HepG2 (cell line): ENCODE data around the gene KCTD15. TPM values are rescaled to one million over a fixed set of nuclear protein-coding genes. Genes with fewer than 3 reads are reported as not detected.

Experiments used
- ATAC-seq: fragments of 200-7000 bp; cut with Tn5 transposase; 3 replicates; pipeline ENCODE4 v1.9.1; 2020; ENCODE audit warnings: mild to moderate bottlenecking, moderate library complexity
- BruUV-seq: library from RNA; stranded (reverse); fragments of 400-500 nt; replicated peaks from 2 replicates; lab custom pipeline; 2021; lab: Mats Ljungman, UMichigan
- CTCF ChIA-PET: fragments of 300-600 bp; formaldehyde crosslinking; extraction: SDS; loops from one replicate; lab custom pipeline; 2021; ENCODE audit warnings: low total read pairs, inconsistent platforms, low intra/inter-chr PET ratio; lab: Yijun Ruan, JAX
- POLR2A ChIA-PET: fragments of 350-600 bp; sonication (Branson Sonifier 250); formaldehyde crosslinking; loops from one replicate; lab custom pipeline; 2020; ENCODE audit warnings: antibody characterized with exemption, inconsistent platforms; lab: Yijun Ruan, JAX
- DNase-seq: peaks from one replicate; pipeline ENCODE4 v3.0.0-alpha.2; 2015; ENCODE audit warnings: low spot score
- FAIRE-seq: peaks from 3 replicates; lab custom pipeline; 2011; peaks lifted over from hg19 to GRCh38; lab: Jason Lieb, UNC
- H2AFZ ChIP-seq: one replicate; pipeline ENCODE4 v1.6.1; 2011; ENCODE audit warnings: low read length, inconsistent platforms
- H3K27ac ChIP-seq: fragments of 300-600 bp; 3 replicates; pipeline ENCODE4 v1.8.0; 2011; ENCODE audit warnings: mixed run types, mild to moderate bottlenecking, mixed read lengths, low read length, inconsistent platforms; ENCODE audit not compliant: insufficient read depth; ENCODE audit errors: extremely low read length
- H3K27me3 ChIP-seq, 2 experiments: fragments of 200-600 bp in 1 of 2; 2 replicates in 1 of 2; 3 replicates in 1 of 2; pipeline versions ENCODE4 v1.6.0 to v1.8.0; 2011; ENCODE audit warnings: low read length in 2 of 2, mild to moderate bottlenecking in 2 of 2, moderate library complexity in 2 of 2, inconsistent platforms in 1 of 2; ENCODE audit not compliant: insufficient read depth in 2 of 2, control insufficient read depth in 1 of 2
- H3K36me3 ChIP-seq, 2 experiments: fragments of 200-600 bp in 1 of 2; replicated peaks in 1 of 2; 2 replicates in 1 of 2; 3 replicates in 1 of 2; pipeline versions ENCODE4 v1.5.1 to v1.8.0; 2011; ENCODE audit warnings: low read length in 2 of 2, inconsistent platforms in 1 of 2; ENCODE audit not compliant: insufficient read depth in 2 of 2, control insufficient read depth in 1 of 2
- H3K4me1 ChIP-seq: 2 replicates; pipeline ENCODE4 v1.5.1; 2012; ENCODE audit warnings: low read length, inconsistent platforms; ENCODE audit not compliant: insufficient read depth
- H3K4me2 ChIP-seq: 2 replicates; pipeline ENCODE4 v1.6.0; 2011; ENCODE audit warnings: low read depth, low read length, inconsistent platforms
- H3K4me3 ChIP-seq, 3 experiments: fragments of 200-600 bp in 1 of 3; sonication (generic), shearing (Covaris generic) in 1 of 3; replicated peaks in 1 of 3; 2 replicates each; pipeline ENCODE4 v1.5.1; 2011 to 2016; ENCODE audit warnings: low read length in 3 of 3, inconsistent platforms in 2 of 3, low read depth in 2 of 3, mild to moderate bottlenecking in 2 of 3, control low read depth in 1 of 3, mixed read lengths in 1 of 3; ENCODE audit not compliant: insufficient read depth in 1 of 3
- H3K79me2 ChIP-seq: one replicate; pipeline ENCODE4 v1.6.1; 2011; ENCODE audit warnings: low read length, inconsistent platforms; ENCODE audit not compliant: insufficient read depth
- H3K9ac ChIP-seq: 2 replicates; pipeline ENCODE4 v1.6.0; 2011; ENCODE audit warnings: mild to moderate bottlenecking, low read depth, low read length, inconsistent platforms; ENCODE audit not compliant: insufficient read depth
- H3K9me3 ChIP-seq: 2 replicates; pipeline ENCODE4 v1.5.1; 2012; ENCODE audit warnings: mild to moderate bottlenecking, low read length
- H4K20me1 ChIP-seq: 2 replicates; pipeline ENCODE4 v1.6.0; 2011; ENCODE audit warnings: inconsistent platforms, mild to moderate bottlenecking, low read length, moderate library complexity; ENCODE audit not compliant: insufficient read depth
- ASH2L ChIP-seq: fragments of 300-600, 200-600 bp; sonication (generic); IDR thresholded peaks from 2 replicates; pipeline ENCODE4 v1.7.0; 2017; ENCODE audit warnings: low read depth, mild to moderate bottlenecking, moderate library complexity, mixed read lengths, low read length; ENCODE audit not compliant: insufficient read length
- BHLHE40 ChIP-seq: IDR thresholded peaks from 2 replicates; pipeline ENCODE4 v1.6.1; 2011; ENCODE audit warnings: low read length, improper control_type of control experiment
- HNRNPH1 ChIP-seq: fragments of 200-400 bp; formaldehyde crosslinking; optimal IDR thresholded peaks from 2 replicates; pipeline ENCODE3; 2017; ENCODE audit warnings: mild to moderate bottlenecking, low read depth, low read length
- XRCC5 ChIP-seq: fragments of 200-400 bp; formaldehyde crosslinking; optimal IDR thresholded peaks from 2 replicates; pipeline ENCODE3; 2017; ENCODE audit warnings: mild to moderate bottlenecking, low read length
- ZMYM2 ChIP-seq: sonication (generic); formaldehyde crosslinking; IDR thresholded peaks from 2 replicates; pipeline ENCODE4 v1.8.0; 2022; ENCODE audit warnings: mild to moderate bottlenecking, missing genetic modification reagents
- ZNF138 ChIP-seq: sonication (generic); formaldehyde crosslinking; IDR thresholded peaks from 2 replicates; pipeline ENCODE4 v1.5.0; 2020; ENCODE audit warnings: mild to moderate bottlenecking, low read depth, missing genetic modification reagents
- ZNF552 ChIP-seq: sonication (generic); formaldehyde crosslinking; IDR thresholded peaks from 2 replicates; pipeline ENCODE4 v1.9.0; 2022; ENCODE audit warnings: missing genetic modification reagents, mild to moderate bottlenecking, borderline replicate concordance
- ZNF768 ChIP-seq: sonication (generic); formaldehyde crosslinking; IDR thresholded peaks from 2 replicates; pipeline ENCODE4 v1.4.0; 2020; ENCODE audit warnings: missing genetic modification reagents
- WGBS: methylation state at CpG from one replicate; pipeline ENCODE4 v1.1.6; 2017; ENCODE audit warnings: low lambda C conversion rate; 5-methylcytosine and 5-hydroxymethylcytosine counted together
- in situ Hi-C: cut with HindIII; loops from 2 replicates; pipeline ENCODE4 v1.10.0; 2017; ENCODE audit warnings: low pct_unique_long_range_greater_than_20kb; ENCODE audit not compliant: extremely low pct_ligation_motif_present
- intact Hi-C: fragments of 100-400 bp; cut with micrococcal nuclease; formaldehyde crosslinking; loops from one replicate; pipeline ENCODE4 v1.10.0; 2022; ENCODE audit not compliant: unreplicated experiment
- polyA plus RNA-seq, 8 experiments: library from polyadenylated mRNA; depleted of rRNA in 3 of 8; stranded (reverse) in 7 of 8; unstranded in 1 of 8; fragments of >200 nt; fragmentation: Illumina TruSeq in 4 of 8; extraction: Trizol in 4 of 8; gene quantifications; 2 replicates each; pipeline versions ENCODE4 v1.2.1 to v1.2.3, GENCODE V29; 2011 to 2016; ENCODE audit warnings: low read depth in 4 of 8, missing spikeins in 1 of 8, mixed read lengths in 1 of 8; ENCODE audit not compliant: insufficient read depth in 1 of 8
- total RNA-seq, 5 experiments: library from RNA; depleted of rRNA; stranded (reverse); fragments of >200 nt; fragmentation: Illumina TruSeq; extraction: Trizol; gene quantifications; 2 replicates each; pipeline ENCODE4 v1.2.3, GENCODE V29; 2016; ENCODE audit warnings: low read depth in 1 of 5
- TF ChIP-seq, protein P1 (sequence below): sonication (generic); formaldehyde crosslinking; IDR thresholded peaks from 2 replicates; pipeline ENCODE4 v1.4.0; 2020; ENCODE audit warnings: missing genetic modification reagents
- TF ChIP-seq, protein P2 (sequence below): sonication (generic); formaldehyde crosslinking; IDR thresholded peaks from 2 replicates; pipeline ENCODE4 v1.5.1; 2020; ENCODE audit warnings: mild to moderate bottlenecking, moderate library complexity, missing genetic modification reagents
- TF ChIP-seq, protein P3 (sequence below): sonication (generic); formaldehyde crosslinking; IDR thresholded peaks from 2 replicates; pipeline ENCODE4 v1.5.0; 2020; ENCODE audit warnings: missing genetic modification reagents
- TF ChIP-seq, protein P4 (sequence below): sonication (generic); formaldehyde crosslinking; IDR thresholded peaks from 2 replicates; pipeline ENCODE4 v1.5.0; 2020; ENCODE audit warnings: mild to moderate bottlenecking, missing genetic modification reagents

Gene KCTD15
- total and polyA plus RNA-seq, 2 of the 13 experiments (the other 11 are each of a cell fraction or from before 2014, with no cell fraction given), result 13.2 to 16.7 TPM

DNA sequence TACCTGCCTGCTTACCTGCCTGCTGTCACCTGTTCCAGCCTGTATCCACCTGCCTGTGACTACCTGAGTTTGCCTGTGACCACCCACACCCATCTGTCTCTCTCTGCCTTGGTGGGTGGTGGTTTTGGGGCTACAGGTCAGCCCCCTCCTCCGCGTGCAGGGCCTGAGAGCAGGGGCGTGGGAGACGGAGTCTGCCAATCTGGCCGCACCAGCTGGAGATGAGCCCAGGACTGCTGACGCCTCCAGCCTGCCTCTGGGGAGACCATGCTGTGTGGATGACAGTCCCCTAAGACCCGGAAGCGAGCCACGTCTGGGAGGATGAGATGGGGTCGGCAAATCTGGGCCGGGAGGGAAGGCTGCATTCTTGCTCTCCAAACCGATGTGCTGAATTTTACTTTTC lies 15.9 kb upstream of the KCTD15 start:
- no peak overlapping the region for H2AFZ ChIP-seq
- H3K79me2 ChIP-seq, result no peaks in the 10 kb centered on the region
- TF ChIP-seq, protein P1, sequence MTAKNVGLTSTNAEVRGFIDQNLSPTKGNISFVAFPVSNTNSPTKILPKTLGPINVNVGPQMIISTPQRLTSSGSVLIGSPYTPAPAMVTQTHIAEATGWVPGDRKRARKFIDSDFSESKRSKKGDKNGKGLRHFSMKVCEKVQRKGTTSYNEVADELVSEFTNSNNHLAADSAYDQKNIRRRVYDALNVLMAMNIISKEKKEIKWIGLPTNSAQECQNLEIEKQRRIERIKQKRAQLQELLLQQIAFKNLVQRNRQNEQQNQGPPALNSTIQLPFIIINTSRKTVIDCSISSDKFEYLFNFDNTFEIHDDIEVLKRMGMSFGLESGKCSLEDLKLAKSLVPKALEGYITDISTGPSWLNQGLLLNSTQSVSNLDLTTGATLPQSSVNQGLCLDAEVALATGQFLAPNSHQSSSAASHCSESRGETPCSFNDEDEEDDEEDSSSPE (CRISPR knock-in tag), result no peak
- TF ChIP-seq ZNF552 (no peak), ZNF138 (CRISPR knock-in tag) (no peak), BHLHE40 (no peak), XRCC5 (no peak), ZMYM2 (CRISPR knock-in tag) (no peak), HNRNPH1 (no peak), ZNF768 (no peak), ASH2L (no peak)
- TF ChIP-seq, protein P2, sequence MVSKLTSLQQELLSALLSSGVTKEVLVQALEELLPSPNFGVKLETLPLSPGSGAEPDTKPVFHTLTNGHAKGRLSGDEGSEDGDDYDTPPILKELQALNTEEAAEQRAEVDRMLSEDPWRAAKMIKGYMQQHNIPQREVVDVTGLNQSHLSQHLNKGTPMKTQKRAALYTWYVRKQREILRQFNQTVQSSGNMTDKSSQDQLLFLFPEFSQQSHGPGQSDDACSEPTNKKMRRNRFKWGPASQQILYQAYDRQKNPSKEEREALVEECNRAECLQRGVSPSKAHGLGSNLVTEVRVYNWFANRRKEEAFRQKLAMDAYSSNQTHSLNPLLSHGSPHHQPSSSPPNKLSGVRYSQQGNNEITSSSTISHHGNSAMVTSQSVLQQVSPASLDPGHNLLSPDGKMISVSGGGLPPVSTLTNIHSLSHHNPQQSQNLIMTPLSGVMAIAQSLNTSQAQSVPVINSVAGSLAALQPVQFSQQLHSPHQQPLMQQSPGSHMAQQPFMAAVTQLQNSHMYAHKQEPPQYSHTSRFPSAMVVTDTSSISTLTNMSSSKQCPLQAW (CRISPR knock-in tag), result no peak
- TF ChIP-seq, protein P3, sequence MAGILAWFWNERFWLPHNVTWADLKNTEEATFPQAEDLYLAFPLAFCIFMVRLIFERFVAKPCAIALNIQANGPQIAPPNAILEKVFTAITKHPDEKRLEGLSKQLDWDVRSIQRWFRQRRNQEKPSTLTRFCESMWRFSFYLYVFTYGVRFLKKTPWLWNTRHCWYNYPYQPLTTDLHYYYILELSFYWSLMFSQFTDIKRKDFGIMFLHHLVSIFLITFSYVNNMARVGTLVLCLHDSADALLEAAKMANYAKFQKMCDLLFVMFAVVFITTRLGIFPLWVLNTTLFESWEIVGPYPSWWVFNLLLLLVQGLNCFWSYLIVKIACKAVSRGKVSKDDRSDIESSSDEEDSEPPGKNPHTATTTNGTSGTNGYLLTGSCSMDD, result no peak
- TF ChIP-seq, protein P4, sequence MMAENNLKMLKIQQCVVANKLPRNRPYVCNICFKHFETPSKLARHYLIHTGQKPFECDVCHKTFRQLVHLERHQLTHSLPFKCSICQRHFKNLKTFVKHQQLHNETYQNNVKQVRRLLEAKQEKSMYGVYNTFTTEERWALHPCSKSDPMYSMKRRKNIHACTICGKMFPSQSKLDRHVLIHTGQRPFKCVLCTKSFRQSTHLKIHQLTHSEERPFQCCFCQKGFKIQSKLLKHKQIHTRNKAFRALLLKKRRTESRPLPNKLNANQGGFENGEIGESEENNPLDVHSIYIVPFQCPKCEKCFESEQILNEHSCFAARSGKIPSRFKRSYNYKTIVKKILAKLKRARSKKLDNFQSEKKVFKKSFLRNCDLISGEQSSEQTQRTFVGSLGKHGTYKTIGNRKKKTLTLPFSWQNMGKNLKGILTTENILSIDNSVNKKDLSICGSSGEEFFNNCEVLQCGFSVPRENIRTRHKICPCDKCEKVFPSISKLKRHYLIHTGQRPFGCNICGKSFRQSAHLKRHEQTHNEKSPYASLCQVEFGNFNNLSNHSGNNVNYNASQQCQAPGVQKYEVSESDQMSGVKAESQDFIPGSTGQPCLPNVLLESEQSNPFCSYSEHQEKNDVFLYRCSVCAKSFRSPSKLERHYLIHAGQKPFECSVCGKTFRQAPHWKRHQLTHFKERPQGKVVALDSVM (CRISPR knock-in tag), result no peak
- CTCF ChIA-PET, result no interaction called here
- H3K27ac ChIP-seq, result no peak overlapping the region
- peaks cover 10 to 69% of the 10 kb centered on the region in 2 experiments for H3K27me3 ChIP-seq
- intact Hi-C loops (no loop called here), in situ Hi-C loops (no loop called here)
- no peak overlapping the region for H3K9ac ChIP-seq
- 18% methylated on average over 7 of the region's 12 CpGs for WGBS
- FAIRE-seq, result no peak
- BruUV-seq, result no TSS peak
- H3K4me2 ChIP-seq, result no peak overlapping the region
- H3K9me3 ChIP-seq, result no peaks in the 10 kb centered on the region
- H3K36me3 ChIP-seq, result no peaks in the 10 kb centered on the region
- ATAC-seq, result no peak
- POLR2A ChIA-PET, result no interaction called here
- peaks cover 7% of the 10 kb centered on the region for H3K4me1 ChIP-seq
- H4K20me1 ChIP-seq, result no peaks in the 10 kb centered on the region
- H3K4me3 ChIP-seq, result no peak overlapping the region
- no peak for DNase-seq
